ENCODE data around the gene PCED1A.

The PCED1A gene

GRCh38 chr20:2837221-2837960 is 3.1 kb downstream of the PCED1A start:
- no peak overlapping the region for H3K9ac ChIP-seq (ENCODE audit: low read length)
- H4K20me1 ChIP-seq (ENCODE audit: insufficient read depth, low read length), result no peaks in the 10 kb centered on the region
- no peaks in the 10 kb centered on the region for H3K9me2 ChIP-seq (ENCODE audit: low read depth, low read length)
- H3K79me2 ChIP-seq (ENCODE audit: insufficient read depth, low read length), result no peaks in the 10 kb centered on the region
- H3K9me3 ChIP-seq (ENCODE audit: low read length), result no peaks in the 10 kb centered on the region
- H3K4me3 ChIP-seq (ENCODE audit: low read depth, low read length, poor library complexity, severe bottlenecking), result no peak overlapping the region
- TF ChIP-seq CTCF (IDR thresholded peaks at IDR 0.05; ENCODE audit: low read length), result no peak
- no peak overlapping the region for H3K27ac ChIP-seq (ENCODE audit: low read depth, low read length, poor library complexity, severe bottlenecking)
- peaks cover 31% of the 10 kb centered on the region for H3K4me1 ChIP-seq (ENCODE audit: insufficient read depth, low read length, severe bottlenecking)
- no peak overlapping the region for H2AFZ ChIP-seq (ENCODE audit: low read length)
- no peaks in the 10 kb centered on the region for H3K27me3 ChIP-seq (ENCODE audit: insufficient read depth, low read length)
- H3K4me2 ChIP-seq (ENCODE audit: low read length), result no peak overlapping the region
- 0 out of 2 replicates have a peak, but pooled peaks cover 3% of the 10 kb centered on the region for H3K36me3 ChIP-seq (ENCODE audit: insufficient read depth, low read length)
- no peaks in the 10 kb centered on the region for H3F3A ChIP-seq (ENCODE audit: insufficient read depth, low read length)

- Histone ChIP-seq H3F3A (ENCODE audit: insufficient read depth, low read length) (no peaks in the 10 kb centered on the region), H3K79me2 (ENCODE audit: insufficient read depth, low read length) (no peaks in the 10 kb centered on the region), H3K27me3 (ENCODE audit: insufficient read depth, low read length) (no peaks in the 10 kb centered on the region), H3K4me2 (ENCODE audit: low read length) (no peak overlapping the region), H3K36me3 (ENCODE audit: insufficient read depth, low read length) (0 out of 2 replicates have a peak, but pooled peaks cover 3% of the 10 kb centered on the region), H2AFZ (ENCODE audit: low read length) (no peak overlapping the region), H3K9me3 (ENCODE audit: low read length) (no peaks in the 10 kb centered on the region), H3K9ac (ENCODE audit: low read length) (no peak overlapping the region), H3K27ac (ENCODE audit: low read depth, low read length, poor library complexity, severe bottlenecking) (no peak overlapping the region), H3K4me1 (ENCODE audit: insufficient read depth, low read length, severe bottlenecking) (peaks cover 22% of the 10 kb centered on the region), H4K20me1 (ENCODE audit: insufficient read depth, low read length) (no peaks in the 10 kb centered on the region), H3K4me3 (ENCODE audit: low read depth, low read length, poor library complexity, severe bottlenecking) (no peak overlapping the region), H3K9me2 (ENCODE audit: low read depth, low read length) (no peaks in the 10 kb centered on the region)
- TF ChIP-seq CTCF (IDR thresholded peaks at IDR 0.05; ENCODE audit: low read length) (no peak), EZH2 (IDR thresholded peaks at IDR 0.05; ENCODE audit: borderline replicate concordance, low read length) (no peak)
Measured at GRCh38 chr20:2836035-2836434, 4.4 kb downstream of the PCED1A start.

GRCh38 chr20:2835331-2835796 is 5.1 kb downstream of the PCED1A start:
- Histone ChIP-seq H3K36me3 (ENCODE audit: insufficient read depth, low read length) (0 out of 2 replicates have a peak, but pooled peaks cover 3% of the 10 kb centered on the region), H3K9ac (ENCODE audit: low read length) (no peak overlapping the region), H3K4me1 (ENCODE audit: insufficient read depth, low read length, severe bottlenecking) (peaks cover 22% of the 10 kb centered on the region), H2AFZ (ENCODE audit: low read length) (no peak overlapping the region), H3K4me3 (ENCODE audit: low read depth, low read length, poor library complexity, severe bottlenecking) (no peak overlapping the region), H4K20me1 (ENCODE audit: insufficient read depth, low read length) (no peaks in the 10 kb centered on the region), H3K4me2 (ENCODE audit: low read length) (no peak overlapping the region), H3K27ac (ENCODE audit: low read depth, low read length, poor library complexity, severe bottlenecking) (no peak overlapping the region), H3K27me3 (ENCODE audit: insufficient read depth, low read length) (no peaks in the 10 kb centered on the region), H3K9me3 (ENCODE audit: low read length) (no peaks in the 10 kb centered on the region), H3F3A (ENCODE audit: insufficient read depth, low read length) (no peaks in the 10 kb centered on the region), H3K79me2 (ENCODE audit: insufficient read depth, low read length) (no peaks in the 10 kb centered on the region), H3K9me2 (ENCODE audit: low read depth, low read length) (no peaks in the 10 kb centered on the region)
- TF ChIP-seq CTCF (IDR thresholded peaks at IDR 0.05; ENCODE audit: low read length) (no peak), EZH2 (IDR thresholded peaks at IDR 0.05; ENCODE audit: borderline replicate concordance, low read length) (no peak)

All from OCI-LY1 (cell line).